HG02852 (cell line): ENCODE results near the gene CD44.

Experiments
- ATAC-seq: cut with Tn5 transposase; IDR thresholded peaks from one replicate; pipeline ENCODE4 v1.9.1; 2021; ENCODE audit warnings: mild to moderate bottlenecking, moderate library complexity; ENCODE audit not compliant: unreplicated experiment

Gene CD44

GRCh38 chr11:35250621-35251020 is 111.7 kb downstream of the CD44 start:
- ATAC-seq = no peak

GRCh38 chr11:35253237-35253636 is 114.3 kb downstream of the CD44 start:
- no peak for ATAC-seq

DNA sequence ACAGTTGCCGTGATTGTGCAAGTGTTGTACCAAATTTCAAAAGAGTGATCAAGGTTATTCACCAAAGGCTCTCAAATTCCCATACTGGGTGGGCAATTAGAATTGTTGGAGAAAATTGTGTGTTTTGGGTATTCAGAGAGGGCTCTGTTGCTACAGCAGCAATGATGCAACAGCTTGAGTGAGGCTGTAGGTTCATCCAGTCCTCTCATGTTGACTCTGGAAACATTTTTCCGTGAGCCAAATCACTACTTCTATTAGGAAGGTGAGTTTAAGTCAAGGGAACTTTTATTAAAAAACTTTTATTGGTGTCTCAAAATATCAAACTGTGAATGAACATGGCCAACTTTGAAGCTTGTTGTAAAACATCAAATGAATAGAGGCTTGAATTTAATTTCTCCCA is 116.5 kb downstream of the CD44 start:
- no peak for ATAC-seq

GRCh38 chr11:35256296-35256695 is 117.3 kb downstream of the CD44 start:
- ATAC-seq = no peak

DNA sequence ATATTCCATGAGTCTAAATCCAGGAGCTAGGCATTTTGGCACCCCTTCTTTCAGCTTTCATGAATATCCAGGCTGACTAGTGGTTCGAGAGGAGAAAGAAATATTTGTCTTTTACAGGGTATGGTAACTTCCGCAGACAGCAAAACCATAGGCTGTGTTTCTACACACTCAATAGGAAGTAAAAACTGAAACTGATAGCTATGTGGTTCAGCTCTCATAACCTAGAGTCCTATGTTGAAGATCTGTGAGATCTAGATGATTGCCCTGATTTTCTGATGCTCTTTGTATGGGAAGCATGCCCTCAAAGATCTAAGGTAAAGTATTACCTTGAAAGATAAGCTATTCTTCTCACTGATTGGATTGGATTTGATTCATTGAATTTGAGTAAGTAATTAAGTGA is 118.3 kb downstream of the CD44 start:
- ATAC-seq = peak; percentile 100

DNA sequence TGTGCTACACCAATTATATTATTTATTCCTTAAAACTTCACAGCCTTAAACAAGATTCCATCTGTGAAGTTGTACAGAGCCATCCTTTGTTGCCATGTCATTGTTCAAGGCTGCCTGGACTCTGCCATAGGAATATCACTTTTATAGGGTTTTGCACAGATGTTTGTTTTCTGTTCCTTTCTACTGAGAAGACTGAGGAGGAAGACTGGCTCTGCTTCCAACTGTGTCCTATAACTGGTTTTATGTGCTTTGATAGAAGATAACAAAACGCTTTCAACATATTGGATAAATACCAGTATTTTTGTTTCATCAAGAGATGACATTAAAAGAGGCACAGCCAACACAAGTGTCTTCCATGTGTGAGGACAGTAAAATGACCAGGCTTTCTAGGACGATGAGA is 120.6 kb downstream of the CD44 start:
- no peak for ATAC-seq

- no peak for ATAC-seq
Observed at GRCh38 chr11:35260342-35260985, 121.5 kb downstream of the CD44 start.

DNA sequence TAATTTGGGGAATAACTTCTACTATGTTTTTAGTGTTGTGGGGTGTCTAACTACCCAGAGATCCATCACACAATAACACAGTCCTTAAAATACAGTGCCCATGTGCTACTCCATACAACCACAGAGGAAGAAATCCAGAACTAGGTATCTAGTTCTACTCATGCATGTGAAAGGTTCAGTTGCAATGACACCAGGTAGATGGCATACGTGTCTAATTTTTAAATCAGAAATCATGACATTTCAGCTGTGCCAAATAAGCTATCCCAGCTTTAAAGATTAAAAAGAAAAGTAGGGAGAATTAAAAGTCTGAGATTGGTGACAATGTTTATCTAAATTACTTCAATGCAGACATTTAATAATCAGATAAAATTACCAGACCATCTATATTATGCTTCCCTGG is 122.2 kb downstream of the CD44 start:
- ATAC-seq = no peak

GRCh38 chr11:35262056-35262455 is 123.1 kb downstream of the CD44 start:
- no peak for ATAC-seq

GRCh38 chr11:35262735-35263134 is 123.8 kb downstream of the CD44 start:
- ATAC-seq = no peak

- no peak for ATAC-seq
Observed at GRCh38 chr11:35265755-35266454, 126.9 kb downstream of the CD44 start.

- ATAC-seq = no peak
Observed at GRCh38 chr11:35267504-35267903, 128.5 kb downstream of the CD44 start.

DNA sequence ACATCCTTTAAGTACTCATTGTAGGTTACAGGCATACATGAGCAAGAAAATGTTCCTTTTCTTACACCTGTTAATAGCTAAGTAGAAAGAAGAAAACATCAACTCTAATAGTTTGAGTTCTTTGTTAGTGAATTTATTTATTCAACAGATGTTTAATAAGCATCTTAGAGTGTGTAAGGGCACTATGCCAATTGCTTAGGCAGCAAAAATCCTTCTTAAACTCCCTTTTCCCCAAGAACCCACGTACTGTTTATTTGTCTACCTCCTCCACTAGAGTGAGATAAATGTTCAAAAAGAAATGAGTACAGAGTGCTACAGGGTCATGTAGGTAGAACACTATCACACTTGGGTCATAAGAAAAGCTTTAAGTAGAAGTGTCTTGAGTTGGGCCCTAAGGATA is 131.4 kb downstream of the CD44 start:
- ATAC-seq = no peak

GRCh38 chr11:35271031-35271430 is 132.1 kb downstream of the CD44 start:
- no peak for ATAC-seq

GRCh38 chr11:35272391-35272902 is 133.5 kb downstream of the CD44 start:
- peak; percentile 85 for ATAC-seq

DNA sequence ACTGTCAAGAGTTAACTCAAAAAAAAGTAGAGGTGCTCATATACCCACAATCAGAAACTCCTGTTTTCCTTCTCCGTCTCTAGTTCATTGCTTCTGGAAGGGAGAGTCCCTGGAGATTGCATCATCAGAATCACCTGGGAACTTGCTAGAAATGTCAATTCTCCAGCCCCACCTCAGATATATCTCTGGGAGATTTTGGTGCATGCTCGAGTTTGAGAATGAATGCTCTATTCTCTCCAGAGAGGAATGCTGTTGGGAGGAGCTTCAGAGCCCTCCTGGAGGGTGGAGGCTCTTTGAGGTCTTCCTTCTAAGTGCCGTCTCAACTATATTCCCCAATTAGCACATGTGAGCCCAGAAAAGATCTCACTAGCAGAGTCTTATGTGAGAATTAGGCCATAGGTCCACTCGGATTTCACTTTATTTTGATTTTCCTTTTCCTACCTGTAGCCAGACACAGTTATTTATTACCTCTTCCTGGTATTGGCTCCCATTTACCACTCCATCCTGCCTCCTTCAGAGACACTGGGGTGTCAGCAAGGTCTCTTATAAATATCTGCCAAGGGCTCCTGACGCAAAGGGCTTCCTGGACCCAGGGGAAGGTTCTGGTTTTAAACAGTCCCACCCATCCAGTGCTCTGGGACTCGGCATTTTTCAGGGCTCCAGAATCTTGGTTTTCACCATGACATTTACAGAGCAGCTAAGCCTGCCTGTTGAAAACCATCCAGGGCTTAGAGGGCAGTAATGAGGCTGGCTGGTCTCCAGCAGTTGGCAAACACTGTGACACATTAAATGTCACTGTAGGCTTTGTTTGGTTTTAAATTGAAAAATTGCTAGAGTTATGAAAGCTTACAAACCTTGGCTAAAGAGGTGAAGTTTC is 136.2 kb downstream of the CD44 start:
- ATAC-seq = no peak

GRCh38 chr11:35275786-35276170 is 136.8 kb downstream of the CD44 start:
- no peak for ATAC-seq

GRCh38 chr11:35276396-35277145 is 137.6 kb downstream of the CD44 start:
- ATAC-seq = no peak

DNA sequence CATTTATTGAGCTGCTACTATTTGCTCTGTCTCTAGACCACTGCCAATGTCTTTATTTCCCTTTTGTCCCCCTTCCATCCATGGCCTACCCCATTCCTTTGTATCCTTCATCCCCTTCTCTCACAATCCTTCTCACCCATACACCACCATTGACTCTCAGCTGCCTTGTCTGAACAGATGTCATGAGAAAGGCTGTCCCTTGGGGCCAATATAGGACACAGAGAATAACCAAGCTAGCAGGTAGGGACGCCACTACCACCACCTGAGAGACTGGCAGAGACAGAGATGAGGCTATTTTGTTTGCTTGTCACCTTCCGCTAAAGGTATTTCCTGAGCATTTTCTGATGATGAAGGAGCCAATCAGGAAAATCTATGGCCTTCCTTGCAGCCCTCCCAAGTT is 138.9 kb downstream of the CD44 start:
- no peak for ATAC-seq

GRCh38 chr11:35280727-35281126 is 141.8 kb downstream of the CD44 start:
- ATAC-seq = no peak

- no peak for ATAC-seq
Observed at GRCh38 chr11:35281169-35281688, 142.3 kb downstream of the CD44 start.
